ENCODE results near the gene LRATD1.

DNA sequence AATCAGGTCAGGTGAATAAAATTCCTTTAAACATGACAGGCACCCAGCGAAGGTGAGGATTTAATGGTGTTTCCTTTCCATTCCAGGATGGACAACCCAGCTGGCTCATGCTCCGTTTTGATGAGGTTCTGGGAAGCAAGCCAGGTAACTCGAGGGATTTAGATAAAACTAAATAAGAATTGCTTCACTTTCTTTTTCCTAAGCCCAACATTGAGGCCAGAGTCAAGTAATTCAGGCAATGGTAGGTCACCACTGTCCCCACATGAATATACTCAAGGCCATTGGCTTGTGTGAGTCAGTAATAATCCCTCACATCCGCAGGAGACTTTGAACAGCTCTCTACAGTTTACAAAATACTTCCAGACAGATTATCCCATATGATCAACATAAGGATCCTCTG, 16.2 kb upstream of the LRATD1 start:
- no peak for TF ChIP-seq POLR2AphosphoS5 (IDR thresholded peaks at IDR 0.05)
- TF ChIP-seq, protein P1, sequence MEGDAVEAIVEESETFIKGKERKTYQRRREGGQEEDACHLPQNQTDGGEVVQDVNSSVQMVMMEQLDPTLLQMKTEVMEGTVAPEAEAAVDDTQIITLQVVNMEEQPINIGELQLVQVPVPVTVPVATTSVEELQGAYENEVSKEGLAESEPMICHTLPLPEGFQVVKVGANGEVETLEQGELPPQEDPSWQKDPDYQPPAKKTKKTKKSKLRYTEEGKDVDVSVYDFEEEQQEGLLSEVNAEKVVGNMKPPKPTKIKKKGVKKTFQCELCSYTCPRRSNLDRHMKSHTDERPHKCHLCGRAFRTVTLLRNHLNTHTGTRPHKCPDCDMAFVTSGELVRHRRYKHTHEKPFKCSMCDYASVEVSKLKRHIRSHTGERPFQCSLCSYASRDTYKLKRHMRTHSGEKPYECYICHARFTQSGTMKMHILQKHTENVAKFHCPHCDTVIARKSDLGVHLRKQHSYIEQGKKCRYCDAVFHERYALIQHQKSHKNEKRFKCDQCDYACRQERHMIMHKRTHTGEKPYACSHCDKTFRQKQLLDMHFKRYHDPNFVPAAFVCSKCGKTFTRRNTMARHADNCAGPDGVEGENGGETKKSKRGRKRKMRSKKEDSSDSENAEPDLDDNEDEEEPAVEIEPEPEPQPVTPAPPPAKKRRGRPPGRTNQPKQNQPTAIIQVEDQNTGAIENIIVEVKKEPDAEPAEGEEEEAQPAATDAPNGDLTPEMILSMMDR (IDR thresholded peaks at IDR 0.05) = no peak
- no peak for TF ChIP-seq POLR2A (IDR thresholded peaks at IDR 0.05)
- TF ChIP-seq EP300 (IDR thresholded peaks at IDR 0.05) = no peak

Measured in suprapubic skin (tissue), 4 donors.